OCI-LY1 (cell line): ENCODE data around the gene KIDINS220.

Experiments used
- H2AFZ ChIP-seq: fragments of 200-600 bp; sonication (generic), shearing (Covaris generic); 2 replicates; pipeline ENCODE4 v1.6.0; 2014; ENCODE audit warnings: antibody characterized with exemption, mild to moderate bottlenecking, low read length
- H3F3A ChIP-seq: fragments of 200-600 bp; sonication (generic), shearing (Covaris generic); 2 replicates; pipeline ENCODE4 v1.6.0; 2014; ENCODE audit warnings: mild to moderate bottlenecking, antibody characterized with exemption, low read length, moderate library complexity; ENCODE audit not compliant: insufficient read depth
- H3K27ac ChIP-seq: fragments of 200-600 bp; sonication (generic); 2 replicates; pipeline ENCODE4 v1.5.1; 2014; ENCODE audit warnings: low read length, mixed run types, mild to moderate bottlenecking, low read depth; ENCODE audit not compliant: poor library complexity, severe bottlenecking
- H3K27me3 ChIP-seq: fragments of 200-600 bp; sonication (generic); 2 replicates; pipeline ENCODE4 v1.6.0; 2014; ENCODE audit warnings: antibody characterized with exemption, mild to moderate bottlenecking, low read length, moderate library complexity; ENCODE audit not compliant: insufficient read depth
- H3K36me3 ChIP-seq: fragments of 200-600 bp; sonication (generic); 2 replicates; pipeline ENCODE4 v1.6.1; 2014; ENCODE audit warnings: mild to moderate bottlenecking, antibody characterized with exemption, low read length, moderate library complexity, mixed read lengths; ENCODE audit not compliant: insufficient read depth
- H3K4me1 ChIP-seq: fragments of 200-600 bp; sonication (generic); 2 replicates; pipeline ENCODE4 v1.5.1; 2014; ENCODE audit warnings: mild to moderate bottlenecking, low read length, moderate library complexity; ENCODE audit not compliant: insufficient read depth, severe bottlenecking
- H3K4me2 ChIP-seq: fragments of 200-600 bp; sonication (generic), shearing (Covaris generic); 2 replicates; pipeline ENCODE4 v1.6.1; 2014; ENCODE audit warnings: low read length
- H3K4me3 ChIP-seq: fragments of 200-600 bp; sonication (generic); 2 replicates; pipeline ENCODE4 v1.5.1; 2014; ENCODE audit warnings: low read length, low read depth, mild to moderate bottlenecking, mixed read lengths; ENCODE audit not compliant: poor library complexity, severe bottlenecking
- H3K79me2 ChIP-seq: fragments of 200-600 bp; shearing (Covaris generic); 2 replicates; pipeline ENCODE4 v1.6.1; 2016; ENCODE audit warnings: mixed run types, low read length, mixed read lengths; ENCODE audit not compliant: insufficient read depth
- H3K9ac ChIP-seq: fragments of 200-600 bp; sonication (generic), shearing (Covaris generic); 2 replicates; pipeline ENCODE4 v1.6.1; 2014; ENCODE audit warnings: mild to moderate bottlenecking, low read length, mixed read lengths
- H3K9me2 ChIP-seq: fragments of 200-600 bp; sonication (generic), shearing (Covaris generic); 2 replicates; pipeline ENCODE4 v1.6.1; 2014; ENCODE audit warnings: low read depth, mild to moderate bottlenecking, low read length, mixed read lengths
- H3K9me3 ChIP-seq: fragments of 200-600 bp; shearing (Covaris generic); 2 replicates; pipeline ENCODE4 v1.6.1; 2014; ENCODE audit warnings: low read length, mixed read lengths
- H4K20me1 ChIP-seq: fragments of 200-600 bp; sonication (generic), shearing (Covaris generic); 2 replicates; pipeline ENCODE4 v1.6.0; 2016; ENCODE audit warnings: mild to moderate bottlenecking, low read length; ENCODE audit not compliant: insufficient read depth
- EZH2 ChIP-seq: fragments of 200-600 bp; sonication (generic), shearing (Covaris generic); IDR thresholded peaks from 2 replicates; pipeline ENCODE4 v1.8.0; 2017; ENCODE audit warnings: borderline replicate concordance, mixed run types, mild to moderate bottlenecking, antibody characterized with exemption, low read length, moderate library complexity, mixed read lengths
- TF ChIP-seq, protein P1 (sequence below): fragments of 200-600 bp; sonication (generic), shearing (Covaris generic); IDR thresholded peaks from 2 replicates; pipeline ENCODE4 v1.5.1; 2017; ENCODE audit warnings: mild to moderate bottlenecking, antibody characterized with exemption, low read length, moderate library complexity, mixed read lengths

KIDINS220 gene

DNA sequence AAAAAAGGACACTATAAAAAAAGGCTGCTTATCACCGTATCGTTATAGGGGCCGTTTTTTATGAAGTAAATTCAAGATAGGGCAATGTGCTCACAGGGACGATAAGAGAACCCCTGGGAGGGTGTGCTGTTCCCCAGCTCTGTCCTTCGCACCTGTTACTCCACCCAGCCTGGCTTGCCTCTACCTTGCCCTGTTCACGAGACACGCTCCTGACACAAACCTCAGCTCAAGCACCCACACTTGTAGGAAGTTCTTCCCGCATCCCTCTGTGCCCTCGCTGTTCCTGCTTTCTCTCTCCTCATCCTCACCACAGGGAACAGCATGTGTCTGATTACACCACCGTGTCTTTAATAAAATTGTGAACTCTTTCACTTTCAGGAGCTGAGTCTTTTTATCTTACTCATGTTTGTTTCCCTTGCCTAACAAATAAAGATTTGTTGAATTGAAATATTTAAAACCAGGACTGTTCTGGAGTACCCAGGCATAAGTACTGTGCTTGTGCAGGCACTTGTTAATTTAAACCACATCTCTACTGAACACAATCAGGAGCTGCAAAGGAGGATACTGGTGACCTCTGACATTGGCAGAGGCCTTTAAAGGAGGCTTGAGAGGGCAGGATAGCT, 26.0 kb upstream of the KIDINS220 start:
- Histone ChIP-seq H3K36me3 (no peaks in the 10 kb centered on the region), H3K9me2 (no peaks in the 10 kb centered on the region), H3K79me2 (no peaks in the 10 kb centered on the region), H3K4me3 (no peak overlapping the region), H3K9me3 (no peaks in the 10 kb centered on the region), H3K4me2 (no peak overlapping the region), H2AFZ (no peak overlapping the region), H4K20me1 (no peaks in the 10 kb centered on the region), H3K27me3 (no peaks in the 10 kb centered on the region), H3F3A (no peaks in the 10 kb centered on the region), H3K4me1 (no peaks in the 10 kb centered on the region), H3K27ac (no peak overlapping the region), H3K9ac (no peak overlapping the region)
- no peak for TF ChIP-seq EZH2
- TF ChIP-seq, protein P1, sequence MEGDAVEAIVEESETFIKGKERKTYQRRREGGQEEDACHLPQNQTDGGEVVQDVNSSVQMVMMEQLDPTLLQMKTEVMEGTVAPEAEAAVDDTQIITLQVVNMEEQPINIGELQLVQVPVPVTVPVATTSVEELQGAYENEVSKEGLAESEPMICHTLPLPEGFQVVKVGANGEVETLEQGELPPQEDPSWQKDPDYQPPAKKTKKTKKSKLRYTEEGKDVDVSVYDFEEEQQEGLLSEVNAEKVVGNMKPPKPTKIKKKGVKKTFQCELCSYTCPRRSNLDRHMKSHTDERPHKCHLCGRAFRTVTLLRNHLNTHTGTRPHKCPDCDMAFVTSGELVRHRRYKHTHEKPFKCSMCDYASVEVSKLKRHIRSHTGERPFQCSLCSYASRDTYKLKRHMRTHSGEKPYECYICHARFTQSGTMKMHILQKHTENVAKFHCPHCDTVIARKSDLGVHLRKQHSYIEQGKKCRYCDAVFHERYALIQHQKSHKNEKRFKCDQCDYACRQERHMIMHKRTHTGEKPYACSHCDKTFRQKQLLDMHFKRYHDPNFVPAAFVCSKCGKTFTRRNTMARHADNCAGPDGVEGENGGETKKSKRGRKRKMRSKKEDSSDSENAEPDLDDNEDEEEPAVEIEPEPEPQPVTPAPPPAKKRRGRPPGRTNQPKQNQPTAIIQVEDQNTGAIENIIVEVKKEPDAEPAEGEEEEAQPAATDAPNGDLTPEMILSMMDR = no peak

DNA sequence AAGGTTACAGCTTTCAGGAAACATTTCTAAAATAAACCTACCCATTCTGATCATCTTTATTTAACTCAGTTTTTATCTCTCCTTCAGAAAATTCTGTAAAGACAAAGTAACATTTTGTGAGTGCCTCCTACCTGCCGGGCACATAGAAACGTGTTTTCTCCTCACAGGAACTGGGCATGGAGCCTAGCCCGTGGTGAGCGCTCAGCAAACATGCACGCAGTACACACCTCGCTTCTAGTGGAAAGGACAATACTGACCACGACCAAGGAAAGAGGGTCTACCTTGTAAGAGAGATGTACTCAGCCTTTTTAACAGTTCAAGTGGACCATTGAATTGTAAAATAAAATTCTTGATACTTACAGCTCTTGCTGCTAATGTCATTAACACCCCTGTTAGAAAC, 24.8 kb upstream of the KIDINS220 start:
- no peaks in the 10 kb centered on the region for H3K79me2 ChIP-seq
- no peak overlapping the region for H3K9ac ChIP-seq
- H3K27me3 ChIP-seq = peaks cover 4% of the 10 kb centered on the region; the same call in 1 of the 2 replicates
- no peaks in the 10 kb centered on the region for H3K9me3 ChIP-seq
- H3K27ac ChIP-seq = no peak overlapping the region
- no peak overlapping the region for H3K4me2 ChIP-seq
- TF ChIP-seq EZH2 = no peak
- TF ChIP-seq, protein P1 = no peak
- H3K9me2 ChIP-seq = no peaks in the 10 kb centered on the region
- no peaks in the 10 kb centered on the region for H3K36me3 ChIP-seq
- H3K4me1 ChIP-seq = no peaks in the 10 kb centered on the region
- no peak overlapping the region for H2AFZ ChIP-seq
- H3K4me3 ChIP-seq = no peak overlapping the region
- H4K20me1 ChIP-seq = no peaks in the 10 kb centered on the region
- no peaks in the 10 kb centered on the region for H3F3A ChIP-seq

- Histone ChIP-seq H3K36me3 (no peaks in the 10 kb centered on the region), H3K27me3 (peaks cover 4% of the 10 kb centered on the region; the same call in 1 of the 2 replicates), H3K9me3 (no peaks in the 10 kb centered on the region), H3K4me3 (no peak overlapping the region), H2AFZ (no peak overlapping the region), H4K20me1 (no peaks in the 10 kb centered on the region), H3K9ac (no peak overlapping the region), H3K27ac (no peak overlapping the region), H3K79me2 (no peaks in the 10 kb centered on the region), H3K9me2 (no peaks in the 10 kb centered on the region), H3K4me2 (no peak overlapping the region), H3K4me1 (no peaks in the 10 kb centered on the region), H3F3A (no peaks in the 10 kb centered on the region)
- TF ChIP-seq EZH2 = no peak
- TF ChIP-seq, protein P1 = no peak
These were observed 24.4 kb upstream of the KIDINS220 start for GRCh38 chr2:8861797-8862196.
